CD4-positive, alpha-beta T cell (primary cell): ENCODE data around the gene MRPS11. TPM values are rescaled to one million over a fixed set of nuclear protein-coding genes. Genes with fewer than 3 reads are reported as not detected.

ENCODE experiments used
- ATAC-seq: fragments of 200-7000 bp; cut with Tn5 transposase; one replicate; pipeline ENCODE4 v1.10.0; 2022; ENCODE audit warnings: mild to moderate bottlenecking; ENCODE audit not compliant: poor library complexity
- CTCF ChIA-PET: fragments of 350-600 bp; sonication (Branson Sonifier 250); formaldehyde crosslinking; loops from one replicate; lab custom pipeline; 2021; ENCODE audit warnings: antibody characterized with exemption, inconsistent platforms; lab: Charles Lee
- POLR2A ChIA-PET: fragments of 350-600 bp; sonication (Branson Sonifier 250); formaldehyde crosslinking; loops from one replicate; lab custom pipeline; 2021; ENCODE audit warnings: antibody characterized with exemption, inconsistent platforms; lab: Charles Lee
- DNase-seq, 14 experiments: peaks; one replicate each; pipeline ENCODE4 v3.0.0-alpha.2; 2013 to 2020; ENCODE audit warnings: mixed read lengths in 2 of 14
- H3K27ac ChIP-seq, 2 donors: one replicate each; pipeline versions ENCODE4 v1.5.1 to v1.7.0; 2013; ENCODE audit warnings: low read length in 2 of 2, low read depth in 1 of 2, mild to moderate bottlenecking in 1 of 2
- H3K27me3 ChIP-seq, 2 experiments: 1 replicate in 1 of 2; 2 replicates in 1 of 2; pipeline versions ENCODE4 v1.6.1 to v1.7.0; 2013; ENCODE audit warnings: low read length in 2 of 2, control low read depth in 1 of 2, mild to moderate bottlenecking in 1 of 2, moderate library complexity in 1 of 2; ENCODE audit not compliant: insufficient read depth in 2 of 2, control insufficient read depth in 1 of 2
- H3K36me3 ChIP-seq: one replicate; pipeline ENCODE4 v1.6.1; 2013; ENCODE audit warnings: low read length, control low read depth; ENCODE audit not compliant: insufficient read depth
- H3K4me1 ChIP-seq: one replicate; pipeline ENCODE4 v1.6.1; 2013; ENCODE audit warnings: low read length, control low read depth; ENCODE audit not compliant: insufficient read depth
- H3K4me3 ChIP-seq: one replicate; pipeline ENCODE4 v1.5.1; 2013; ENCODE audit warnings: mild to moderate bottlenecking, low read length, moderate library complexity
- H3K9me3 ChIP-seq, 2 experiments: 1 replicate in 1 of 2; 2 replicates in 1 of 2; pipeline versions ENCODE4 v1.6.1 to v1.7.0; 2013; ENCODE audit warnings: low read length in 2 of 2, mild to moderate bottlenecking in 2 of 2, control low read depth in 1 of 2, moderate library complexity in 1 of 2; ENCODE audit not compliant: control insufficient read depth in 1 of 2, insufficient read depth in 1 of 2
- H3K27ac Mint-ChIP-seq: one replicate; pipeline ENCODE4 v1.8.0; 2020; ENCODE audit warnings: mixed read lengths
- H3K27me3 Mint-ChIP-seq: one replicate; pipeline ENCODE4 v1.8.0; 2021; ENCODE audit warnings: mixed read lengths
- H3K36me3 Mint-ChIP-seq: one replicate; pipeline ENCODE4 v1.8.0; 2021; ENCODE audit warnings: low read depth, mixed read lengths
- H3K4me1 Mint-ChIP-seq: one replicate; pipeline ENCODE4 v1.8.0; 2021; ENCODE audit warnings: low read depth, mixed read lengths
- H3K4me3 Mint-ChIP-seq: one replicate; pipeline ENCODE4 v1.8.0; 2020; ENCODE audit warnings: mild to moderate bottlenecking, mixed read lengths
- H3K9me3 Mint-ChIP-seq: one replicate; pipeline ENCODE4 v1.8.0; 2020; ENCODE audit warnings: mixed read lengths
- intact Hi-C, 2 experiments: fragments of 100-400 bp; cut with DNase I in 1 of 2; cut with micrococcal nuclease in 1 of 2; formaldehyde crosslinking; loops; one replicate each; pipeline versions ENCODE4 v1.15.1 to v1.9.0; 2023 to 2025; cut with DNase I, micrococcal nuclease
- polyA plus RNA-seq, 2 donors: library from polyadenylated mRNA; unstranded; fragments of 120-200 nt; gene quantifications; one replicate each; pipeline ENCODE4 v1.2.1, GENCODE V29; 2013
- total RNA-seq, 174 experiments: library from RNA in 2 of 174; stranded (reverse) in 2 of 174; gene quantifications; one replicate each; pipeline ENCODE4 v1.2.3 and lab custom pipeline; 2021 to 2026
- TF ChIP-seq, protein P1 (sequence below): fragments of 200-600 bp; IDR thresholded peaks from one replicate; pipeline ENCODE4 v1.8.0; 2022; ENCODE audit warnings: antibody characterized with exemption, mild to moderate bottlenecking

Gene MRPS11
- total RNA-seq, result 1 to 10 TPM; 8.0 to 8.4 TPM
- polyA plus RNA-seq (2013, experiment 1 of 2), result 29.6 TPM
- 30.5 TPM for polyA plus RNA-seq (2013, experiment 2 of 2)
- 7.4 to 44.3 (median 19.1) reads per million in 172 experiments for total RNA-seq (lab: John Stamatoyannopoulos, UW)

DNA sequence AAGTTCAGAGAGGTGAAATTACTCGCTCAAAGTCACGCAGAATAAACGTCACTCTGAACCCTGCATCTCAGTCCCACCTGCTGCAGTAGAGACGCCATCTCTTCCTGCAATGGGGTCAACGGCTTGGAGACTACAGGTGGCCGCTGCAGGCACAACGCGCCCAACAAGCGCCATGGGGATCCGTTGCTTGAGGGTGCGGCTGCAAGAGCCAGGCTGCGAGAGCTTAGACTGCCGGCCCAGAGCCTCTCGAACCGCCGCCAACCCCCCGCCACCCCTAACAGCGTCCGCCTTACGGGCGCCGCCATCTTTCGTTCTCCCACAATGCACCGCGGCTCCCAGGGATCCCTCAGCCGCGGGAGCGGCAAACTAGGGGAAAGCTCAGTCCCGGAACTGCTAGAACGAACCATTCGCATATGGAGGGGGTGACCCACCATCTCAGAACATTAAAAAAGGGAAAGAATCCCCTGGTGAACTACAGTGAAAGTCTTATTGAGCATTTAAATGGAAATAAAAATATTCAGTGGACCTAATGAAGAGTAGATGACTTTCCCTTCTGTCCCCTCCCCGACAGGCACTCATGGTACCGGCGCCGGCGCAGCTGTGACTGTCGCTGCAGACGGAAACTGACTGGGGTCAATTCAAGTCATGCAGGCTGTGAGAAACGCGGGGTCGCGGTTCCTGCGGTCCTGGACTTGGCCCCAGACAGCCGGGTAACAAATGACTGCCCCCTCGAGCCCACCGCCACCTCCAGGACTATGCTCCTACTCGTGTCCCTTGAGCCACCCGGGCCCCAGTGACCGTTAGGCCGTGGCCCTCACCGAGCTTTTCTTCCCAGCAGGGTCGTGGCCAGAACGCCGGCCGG is at the start of gene MRPS11, which contains the start of gene MRPL46:
Gene MRPS11, plus strand, starts transcription at position 636 of the 862 bp plus-strand sequence. Its CDS starts 10 bp downstream, at position 646.
Gene MRPL46, minus strand, starts transcription at position 316 of the 862 bp plus-strand sequence. Its CDS starts 11 bp downstream, at position 305.
- H3K36me3 Mint-ChIP-seq, result peaks cover 55% of the 10 kb centered on the region
- POLR2A ChIA-PET, result interaction anchor here (0.7 to 2.0 kb wide), 14 partner anchors 9 to 1108 kb away, joined by 3 to 18 read pairs (median 6); partner anchors contain the start of genes ABHD2, AEN, ISG20 and POLG
- Histone ChIP-seq H3K27ac (peak within 1 kb of the TSS; percentile 80 to 96), H3K9me3 (no peaks in the 10 kb centered on the region), H3K27me3 (no peaks in the 10 kb centered on the region), H3K4me1 (peaks cover 19% of the 10 kb centered on the region), H3K36me3 (peaks cover 42% of the 10 kb centered on the region), H3K4me3 (peak within 1 kb of the TSS; percentile 74)
- peaks cover 43% of the 10 kb centered on the region for H3K4me1 Mint-ChIP-seq
- peak within 1 kb of the TSS; percentile 98 for H3K4me3 Mint-ChIP-seq
- ATAC-seq, result peak; percentile 91
- TF ChIP-seq, protein P1, sequence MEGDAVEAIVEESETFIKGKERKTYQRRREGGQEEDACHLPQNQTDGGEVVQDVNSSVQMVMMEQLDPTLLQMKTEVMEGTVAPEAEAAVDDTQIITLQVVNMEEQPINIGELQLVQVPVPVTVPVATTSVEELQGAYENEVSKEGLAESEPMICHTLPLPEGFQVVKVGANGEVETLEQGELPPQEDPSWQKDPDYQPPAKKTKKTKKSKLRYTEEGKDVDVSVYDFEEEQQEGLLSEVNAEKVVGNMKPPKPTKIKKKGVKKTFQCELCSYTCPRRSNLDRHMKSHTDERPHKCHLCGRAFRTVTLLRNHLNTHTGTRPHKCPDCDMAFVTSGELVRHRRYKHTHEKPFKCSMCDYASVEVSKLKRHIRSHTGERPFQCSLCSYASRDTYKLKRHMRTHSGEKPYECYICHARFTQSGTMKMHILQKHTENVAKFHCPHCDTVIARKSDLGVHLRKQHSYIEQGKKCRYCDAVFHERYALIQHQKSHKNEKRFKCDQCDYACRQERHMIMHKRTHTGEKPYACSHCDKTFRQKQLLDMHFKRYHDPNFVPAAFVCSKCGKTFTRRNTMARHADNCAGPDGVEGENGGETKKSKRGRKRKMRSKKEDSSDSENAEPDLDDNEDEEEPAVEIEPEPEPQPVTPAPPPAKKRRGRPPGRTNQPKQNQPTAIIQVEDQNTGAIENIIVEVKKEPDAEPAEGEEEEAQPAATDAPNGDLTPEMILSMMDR, result no peak
- no peaks in the 10 kb centered on the region for H3K9me3 Mint-ChIP-seq
- peak within 1 kb of the TSS; percentile 99 for H3K27ac Mint-ChIP-seq
- peak; percentile 82 to 94 (median 87) for DNase-seq
- H3K27me3 Mint-ChIP-seq, result no peaks in the 10 kb centered on the region
- intact Hi-C loops, result loop anchor here (1.0 to 5.0 kb wide), 6 partner anchors 79 to 1110 kb away; partner anchors contain the start of genes ABHD2 (in 1 of the 2), DET1 (in 1 of the 2), FANCI (in 1 of the 2) and HAPLN3 (in 1 of the 2)
- CTCF ChIA-PET, result interaction anchor here (1.0 to 2.6 kb wide), 4 partner anchors 17 to 437 kb away, joined by 3 to 7 read pairs (median 4); partner anchors contain the start of gene ISG20

DNA sequence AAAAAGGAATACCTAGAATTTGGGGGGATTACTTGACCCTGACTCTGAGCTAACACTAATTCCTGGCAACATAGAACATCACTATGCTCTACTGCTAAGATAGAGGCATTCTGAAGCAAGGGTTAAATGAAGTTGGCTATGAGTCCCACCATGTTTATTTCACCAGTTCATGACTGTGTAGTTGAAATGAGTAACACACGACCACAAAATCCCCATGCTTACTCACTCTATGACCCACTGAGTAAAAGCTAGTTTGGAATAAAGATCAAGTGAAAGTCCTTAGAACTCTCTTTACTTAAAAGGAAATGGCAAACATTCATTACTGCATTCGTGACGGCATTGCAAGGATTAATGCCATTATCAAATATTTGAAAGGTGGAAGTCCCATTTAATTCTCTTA is 47.7 kb upstream of the MRPS11 start:
- Mint-ChIP-seq H3K9me3 (no peaks in the 10 kb centered on the region), H3K4me1 (no peaks in the 10 kb centered on the region), H3K27me3 (peaks cover 25% of the 10 kb centered on the region), H3K36me3 (no peaks in the 10 kb centered on the region), H3K27ac (no peak overlapping the region), H3K4me3 (no peak overlapping the region)
- no peak for ATAC-seq
- H3K4me3 ChIP-seq, result no peak overlapping the region
- ChIA-PET POLR2A (no interaction called here), CTCF (no interaction called here)
- peaks cover 6 to 15% of the 10 kb centered on the region in 2 experiments for H3K27me3 ChIP-seq
- H3K4me1 ChIP-seq, result no peaks in the 10 kb centered on the region
- no peak overlapping the region for H3K27ac ChIP-seq
- H3K36me3 ChIP-seq, result no peaks in the 10 kb centered on the region
- intact Hi-C loops, result no loop called here
- TF ChIP-seq, protein P1, result no peak
- DNase-seq, result no peak
- H3K9me3 ChIP-seq, result no peaks in the 10 kb centered on the region

DNA sequence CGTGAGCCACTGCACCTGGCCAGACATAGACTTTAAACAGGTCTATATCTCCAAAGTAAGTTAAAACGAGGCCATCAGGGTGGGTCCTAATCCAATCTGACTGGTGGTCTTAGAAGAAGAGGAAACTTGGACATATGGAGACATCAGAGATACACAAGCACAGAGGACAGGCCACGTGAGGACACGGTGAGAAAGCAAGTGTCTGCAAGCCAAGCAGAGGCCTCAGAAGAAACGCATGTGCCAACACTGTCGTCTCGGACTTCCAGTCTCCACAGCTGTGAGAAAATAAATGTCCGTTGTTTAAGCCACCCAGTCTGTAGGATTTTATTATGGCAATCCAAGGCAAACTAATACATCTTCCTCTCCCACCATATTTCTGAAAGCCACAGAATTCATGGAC is 44.2 kb upstream of the MRPS11 start:
- no peak overlapping the region for H3K4me3 ChIP-seq
- intact Hi-C loops, result no loop called here
- Mint-ChIP-seq H3K4me1 (no peaks in the 10 kb centered on the region), H3K27me3 (peaks cover 35% of the 10 kb centered on the region), H3K9me3 (no peaks in the 10 kb centered on the region), H3K27ac (no peak overlapping the region), H3K4me3 (no peak overlapping the region), H3K36me3 (no peaks in the 10 kb centered on the region)
- peaks cover 2 to 6% of the 10 kb centered on the region in 2 experiments for H3K27me3 ChIP-seq
- CTCF ChIA-PET, result no interaction called here
- TF ChIP-seq, protein P1, result no peak
- no peaks in the 10 kb centered on the region for H3K36me3 ChIP-seq
- POLR2A ChIA-PET, result no interaction called here
- DNase-seq, result no peak
- no peaks in the 10 kb centered on the region for H3K4me1 ChIP-seq
- no peaks in the 10 kb centered on the region for H3K9me3 ChIP-seq
- ATAC-seq, result no peak
- no peak overlapping the region for H3K27ac ChIP-seq
